ENCODE results near the gene TTC9B. TPM values are rescaled to one million over a fixed set of nuclear protein-coding genes. Genes with fewer than 3 reads are reported as not detected.
"Not testable (repeated sequence)": the region's sequence is repeated elsewhere in the genome, so short reads cannot be mapped to it uniquely, and the experiment has no call there.

The TTC9B gene
- total RNA-seq, 1 experiment from 2014 or later, result not detected

GRCh38 chr19:40198272-40198990 lies 19.8 kb downstream of the TTC9B start:
- no peak for DNase-seq (ENCODE audit: low read depth)
- in situ Hi-C loops (cut with HindIII; ENCODE audit: low pct_unique_long_range_greater_than_20kb, low sequenced_read_pairs), result no loop called here

DNA sequence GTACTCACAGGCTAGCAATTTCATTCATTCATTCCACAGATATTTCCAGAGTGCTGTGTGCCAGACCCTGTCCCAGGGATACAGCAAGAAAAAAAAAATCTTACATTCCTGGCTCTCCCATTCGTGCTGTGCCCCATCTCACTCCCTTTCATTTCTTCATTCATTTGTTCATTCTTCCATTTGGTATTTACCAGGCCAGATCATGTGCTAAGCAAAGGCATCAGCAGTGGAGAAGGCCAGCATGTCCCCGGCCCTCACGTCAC lies 24.7 kb downstream of the TTC9B start:
- in situ Hi-C loops (cut with HindIII; ENCODE audit: low pct_unique_long_range_greater_than_20kb, low sequenced_read_pairs), result no loop called here

GRCh38 chr19:40192758-40193586 lies 25.2 kb downstream of the TTC9B start:
- DNase-seq (ENCODE audit: low read depth), result no peak
- in situ Hi-C loops (cut with HindIII; ENCODE audit: low pct_unique_long_range_greater_than_20kb, low sequenced_read_pairs), result no loop called here

More for the DNA sequence above, 24.7 kb downstream of the TTC9B start:
- DNase-seq (ENCODE audit: low read depth), result no peak

DNA sequence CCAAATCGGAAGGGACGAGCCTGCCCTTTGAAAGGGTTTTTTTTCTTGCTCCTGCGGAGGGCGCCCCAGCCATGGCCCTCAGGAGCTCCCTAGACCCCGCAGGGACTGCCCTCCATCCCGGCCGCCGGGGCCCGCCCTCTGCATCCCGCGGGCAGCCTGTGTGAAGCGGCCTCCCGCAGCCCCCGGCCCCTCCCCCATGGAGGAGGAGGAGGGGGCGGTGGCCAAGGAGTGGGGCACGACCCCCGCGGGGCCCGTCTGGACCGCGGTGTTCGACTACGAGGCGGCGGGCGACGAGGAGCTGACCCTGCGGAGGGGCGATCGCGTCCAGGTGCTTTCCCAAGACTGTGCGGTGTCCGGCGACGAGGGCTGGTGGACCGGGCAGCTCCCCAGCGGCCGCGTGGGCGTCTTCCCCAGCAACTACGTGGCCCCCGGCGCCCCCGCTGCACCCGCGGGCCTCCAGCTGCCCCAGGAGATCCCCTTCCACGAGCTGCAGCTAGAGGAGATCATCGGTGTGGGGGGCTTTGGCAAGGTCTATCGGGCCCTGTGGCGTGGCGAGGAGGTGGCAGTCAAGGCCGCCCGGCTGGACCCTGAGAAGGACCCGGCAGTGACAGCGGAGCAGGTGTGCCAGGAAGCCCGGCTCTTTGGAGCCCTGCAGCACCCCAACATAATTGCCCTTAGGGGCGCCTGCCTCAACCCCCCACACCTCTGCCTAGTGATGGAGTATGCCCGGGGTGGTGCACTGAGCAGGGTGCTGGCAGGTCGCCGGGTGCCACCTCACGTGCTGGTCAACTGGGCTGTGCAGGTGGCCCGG lies 26.1 kb downstream of the TTC9B start:
- in situ Hi-C loops (cut with HindIII; ENCODE audit: low pct_unique_long_range_greater_than_20kb, low sequenced_read_pairs), result no loop called here
- peak; percentile 16 for DNase-seq (ENCODE audit: low read depth)

DNA sequence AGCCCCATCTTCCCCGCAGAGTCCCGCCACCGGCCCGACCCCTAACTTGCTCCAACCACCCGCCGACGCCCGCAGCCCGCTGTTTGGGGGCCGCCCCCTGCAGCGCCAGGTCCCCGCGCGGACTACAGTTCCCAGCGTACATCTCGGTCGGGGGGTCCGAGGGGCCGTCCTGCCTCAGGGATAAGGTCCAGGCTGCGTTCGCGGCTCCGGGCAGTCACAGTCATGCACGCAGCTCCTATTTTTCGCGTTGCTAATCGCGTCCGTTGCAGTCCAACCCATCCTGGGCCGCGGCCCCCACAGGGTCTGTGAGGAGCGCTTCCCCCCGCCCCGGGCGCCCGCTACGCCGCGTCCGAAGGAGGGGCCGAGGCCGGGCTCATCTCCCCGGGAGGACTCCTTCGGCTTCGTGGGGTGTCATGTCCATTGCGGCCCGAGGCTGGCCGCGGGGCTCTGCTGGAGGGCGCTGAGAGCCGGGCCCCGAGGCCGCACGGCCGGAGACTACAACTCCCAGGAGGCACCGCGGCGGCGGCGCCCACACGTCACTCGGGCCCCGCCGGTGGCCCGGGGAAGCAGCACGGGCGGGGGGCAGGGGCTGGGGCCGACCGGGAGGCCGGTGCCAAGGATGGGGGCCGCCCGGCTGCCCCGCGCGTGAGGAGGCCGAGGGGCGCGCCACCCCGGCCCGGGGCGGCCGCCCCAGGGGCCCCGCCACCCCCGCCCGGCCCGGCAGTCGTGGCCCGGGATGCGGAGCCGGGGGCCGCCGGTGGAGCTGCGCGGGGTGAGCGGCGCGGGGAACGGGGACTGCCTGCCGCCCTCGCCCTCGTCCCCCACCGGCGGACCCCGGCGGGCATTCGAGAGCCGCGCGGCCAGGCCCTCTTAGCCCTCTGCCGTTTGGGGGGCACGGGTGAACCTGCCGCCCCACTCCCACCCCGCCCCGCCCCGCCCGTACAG lies 27.0 kb downstream of the TTC9B start, which contains the start of gene MAP3K10:
Gene MAP3K10, plus strand, starts transcription at position 536 of the 945 bp plus-strand sequence. CDS start 606 bp downstream, outside the sequence.
- DNase-seq (ENCODE audit: low read depth), result peak; percentile 83
- in situ Hi-C loops (cut with HindIII; ENCODE audit: low pct_unique_long_range_greater_than_20kb, low sequenced_read_pairs), result no loop called here

DNA sequence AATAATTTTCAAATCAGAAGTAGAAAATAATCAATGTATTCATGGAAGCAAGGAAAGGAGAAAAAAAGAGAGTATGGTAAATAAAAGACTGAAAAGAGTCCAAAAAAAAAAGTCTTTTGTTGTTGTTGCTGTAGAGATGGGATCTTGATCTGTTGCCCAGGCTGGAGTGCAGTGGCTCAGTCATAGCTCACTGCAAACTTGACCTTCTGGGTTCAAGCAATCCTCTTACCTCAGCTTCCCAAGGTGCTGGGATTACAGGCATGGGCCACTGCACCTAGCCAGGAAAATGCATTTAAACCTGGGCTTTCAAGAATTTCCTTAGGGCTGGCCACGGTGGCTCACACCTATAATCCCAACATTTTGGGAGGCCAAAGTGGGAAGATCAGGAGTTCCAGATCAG lies 33.9 kb downstream of the TTC9B start:
- no peak for DNase-seq (ENCODE audit: low read depth)
- in situ Hi-C loops (cut with HindIII; ENCODE audit: low pct_unique_long_range_greater_than_20kb, low sequenced_read_pairs), result no loop called here

- DNase-seq (ENCODE audit: low read depth), result no peak
- in situ Hi-C loops (cut with HindIII; ENCODE audit: low pct_unique_long_range_greater_than_20kb, low sequenced_read_pairs), result no loop called here
Observed at GRCh38 chr19:40178756-40179155, 39.4 kb downstream of the TTC9B start.

DNA sequence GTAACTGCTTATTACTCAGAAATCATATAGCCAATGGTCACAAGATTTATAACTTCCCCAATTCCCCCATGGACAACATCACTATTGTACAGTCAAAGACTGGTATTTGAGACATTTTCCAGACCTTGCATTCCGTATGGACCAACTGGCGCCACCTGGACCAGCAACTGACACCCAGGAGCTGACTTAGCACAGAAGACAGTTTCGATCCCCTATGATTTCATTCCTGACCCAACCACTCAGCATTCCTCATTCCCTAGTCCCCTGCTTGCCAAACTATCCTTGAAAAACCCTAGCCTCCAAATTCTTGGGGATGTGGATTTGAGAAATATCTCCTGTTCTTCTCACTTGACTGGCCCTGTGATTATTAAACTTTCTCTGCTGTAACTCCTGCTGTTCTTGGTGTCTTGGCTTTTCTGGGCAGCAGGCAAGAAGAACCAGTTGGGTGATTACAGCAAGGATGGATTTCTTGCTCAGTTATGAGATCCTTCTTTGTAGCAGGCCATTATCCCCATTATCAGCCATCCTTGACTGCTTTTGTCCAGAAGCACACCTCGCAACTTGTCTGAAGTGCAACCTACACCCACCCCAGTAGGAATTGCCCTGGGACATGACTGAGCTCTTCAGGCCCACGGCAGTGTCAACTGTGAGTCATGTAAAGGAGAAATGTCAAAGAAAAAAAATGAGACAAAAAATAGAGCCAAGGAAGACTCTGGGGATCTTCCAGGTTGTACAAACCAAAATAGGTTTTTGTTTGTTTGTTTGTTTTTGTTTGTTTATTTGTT lies 40.7 kb downstream of the TTC9B start:
- in situ Hi-C loops (cut with HindIII; ENCODE audit: low pct_unique_long_range_greater_than_20kb, low sequenced_read_pairs), result no loop called here
- no peak for DNase-seq (ENCODE audit: low read depth)

GRCh38 chr19:40175820-40176219 lies 42.4 kb downstream of the TTC9B start:
- in situ Hi-C loops (cut with HindIII; ENCODE audit: low pct_unique_long_range_greater_than_20kb, low sequenced_read_pairs), result no loop called here
- DNase-seq (ENCODE audit: low read depth), result no peak

DNA sequence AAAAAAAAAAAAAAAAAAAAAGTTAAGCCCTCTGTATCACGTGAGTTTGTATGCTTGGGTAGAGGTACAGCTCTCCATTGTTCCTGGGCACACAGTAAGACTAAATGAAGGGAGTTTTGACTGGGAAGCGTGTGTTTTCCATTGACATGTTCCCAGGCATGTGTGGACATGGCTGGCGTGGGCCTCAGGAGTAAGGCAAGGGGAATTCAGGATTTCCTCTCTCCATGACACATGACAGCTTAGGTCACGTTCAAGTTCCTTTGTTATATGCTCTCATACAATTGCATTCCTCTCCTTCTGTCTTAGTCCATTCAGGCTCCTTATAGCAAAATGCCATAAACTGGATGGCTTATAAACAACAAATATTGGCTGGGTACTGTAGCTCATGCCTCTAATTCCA lies 44.1 kb downstream of the TTC9B start:
- DNase-seq (ENCODE audit: low read depth), result no peak
- in situ Hi-C loops (cut with HindIII; ENCODE audit: low pct_unique_long_range_greater_than_20kb, low sequenced_read_pairs), result no loop called here

DNA sequence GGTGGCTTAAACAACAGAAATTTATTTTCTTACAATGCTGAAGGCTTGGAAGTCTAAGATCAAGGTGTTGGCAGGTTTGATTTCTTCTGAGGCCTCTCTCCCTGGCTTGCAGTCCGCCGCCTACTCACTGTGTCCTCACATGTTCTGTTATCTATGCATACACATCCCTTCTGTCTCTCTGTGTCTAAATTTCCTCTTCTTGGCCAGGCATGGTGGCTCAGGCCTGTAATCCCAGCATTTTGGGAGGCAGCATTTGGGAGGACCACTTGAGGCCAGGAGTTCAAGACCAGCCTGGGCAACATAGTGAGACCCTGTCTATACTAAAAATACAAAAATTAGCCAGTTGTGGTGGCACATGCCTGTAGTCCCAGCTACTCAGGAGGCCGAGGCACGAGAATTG lies 46.9 kb downstream of the TTC9B start:
- in situ Hi-C loops (cut with HindIII; ENCODE audit: low pct_unique_long_range_greater_than_20kb, low sequenced_read_pairs); DNase-seq (ENCODE audit: low read depth): not testable (repeated sequence)

- in situ Hi-C loops (cut with HindIII; ENCODE audit: low pct_unique_long_range_greater_than_20kb, low sequenced_read_pairs); DNase-seq (ENCODE audit: low read depth): not testable (repeated sequence)
Observed at GRCh38 chr19:40170303-40170989, 47.7 kb downstream of the TTC9B start.

DNA sequence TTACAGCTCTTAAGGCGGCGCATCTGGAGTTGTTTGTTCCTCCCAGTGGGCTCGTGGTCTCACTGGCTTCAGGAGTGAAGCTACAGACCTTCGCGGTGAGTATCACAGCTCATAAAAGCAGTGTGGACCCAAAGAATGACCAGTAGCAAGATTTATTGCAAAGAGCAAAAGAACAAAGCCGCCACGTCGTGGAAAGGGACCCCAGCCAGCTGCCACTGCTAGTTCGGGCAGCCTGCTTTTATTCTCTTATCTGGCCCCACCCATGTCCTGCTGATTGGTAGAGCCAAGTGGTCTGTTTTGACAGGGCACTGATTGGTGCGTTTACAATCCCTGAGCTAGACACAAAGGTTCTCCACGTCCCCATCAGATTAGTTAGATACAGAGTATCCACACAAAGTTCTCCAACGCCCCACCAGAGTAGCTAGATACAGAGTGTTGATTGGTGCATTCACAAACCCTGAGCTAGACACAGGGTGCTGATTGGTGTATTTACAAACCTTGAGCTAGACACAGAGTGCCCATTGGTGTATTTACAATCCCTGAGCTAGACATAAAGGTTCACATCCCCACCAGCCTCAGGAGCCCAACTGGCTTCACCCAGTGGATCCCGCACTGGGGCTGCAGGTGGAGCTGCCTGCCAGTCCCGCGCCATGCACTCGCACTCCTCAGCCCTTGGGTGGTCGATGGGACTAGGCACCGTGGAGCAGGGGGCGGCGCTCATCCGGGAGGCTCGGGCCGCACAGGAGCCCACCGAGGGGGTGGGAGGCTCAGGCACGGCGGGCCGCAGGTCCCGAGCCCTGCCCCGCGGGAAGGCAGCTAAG lies 48.5 kb downstream of the TTC9B start:
- in situ Hi-C loops (cut with HindIII; ENCODE audit: low pct_unique_long_range_greater_than_20kb, low sequenced_read_pairs); DNase-seq (ENCODE audit: low read depth): not testable (repeated sequence)

Data from Caki2 (cell line).